HEK293 (cell line): ENCODE measurements around the gene TMEM61.

Experiments
- CTCF ChIA-PET: fragments of 350-600 bp; formaldehyde crosslinking; extraction: SDS; loops from one replicate; lab custom pipeline; 2021; ENCODE audit warnings: antibody characterized with exemption; lab: Yijun Ruan, JAX
- POLR2A ChIA-PET: fragments of 300-600 bp; formaldehyde crosslinking; extraction: SDS; loops from one replicate; lab custom pipeline; 2020; ENCODE audit warnings: antibody characterized with exemption, inconsistent platforms; lab: Yijun Ruan, JAX
- H3K27ac ChIP-seq: fragments of 200-500 bp; sonication (Bioruptor generic); 2 replicates; pipeline ENCODE4 v1.5.1; 2014; ENCODE audit warnings: low read depth, low read length, control low read depth, inconsistent platforms; ENCODE audit errors: extremely low read depth
- H3K36me3 ChIP-seq, 2 experiments: fragments of 200-500 bp in 1 of 2; sonication (Bioruptor generic) in 1 of 2; 1 replicate in 1 of 2; 2 replicates in 1 of 2; pipeline ENCODE4 v1.5.1; 2014 to 2017; ENCODE audit warnings: inconsistent platforms in 2 of 2, low read length in 2 of 2; ENCODE audit not compliant: control insufficient read depth in 2 of 2, insufficient read depth in 1 of 2
- H3K4me1 ChIP-seq: fragments of 200-500 bp; sonication (Bioruptor generic); 2 replicates; pipeline ENCODE4 v1.5.1; 2014; ENCODE audit warnings: mild to moderate bottlenecking, low read length, inconsistent platforms; ENCODE audit not compliant: control insufficient read depth, insufficient read depth
- H3K4me3 ChIP-seq: 2 replicates; pipeline ENCODE4 v1.5.1; 2011; ENCODE audit warnings: low read depth, mild to moderate bottlenecking, control low read depth, low read length, moderate library complexity
- H3K9me3 ChIP-seq: fragments of 200-500 bp; sonication (Bioruptor generic); 2 replicates; pipeline ENCODE4 v1.5.1; 2014; ENCODE audit warnings: low read depth, low read length, inconsistent platforms; ENCODE audit not compliant: control insufficient read depth, insufficient read depth
- GLIS1 ChIP-seq: fragments of 450-650 bp; formaldehyde crosslinking; IDR thresholded peaks from 2 replicates; pipeline ENCODE4 v1.5.1; 2016; ENCODE audit warnings: missing biosample characterization, missing genetic modification characterization
- KLF8 ChIP-seq: fragments of 450-650 bp; formaldehyde crosslinking; IDR thresholded peaks from 2 replicates; pipeline ENCODE4 v1.5.1; 2016; ENCODE audit warnings: missing biosample characterization, missing genetic modification characterization
- KLF9 ChIP-seq: fragments of 450-650 bp; formaldehyde crosslinking; IDR thresholded peaks from 2 replicates; pipeline ENCODE4 v1.5.1; 2016; ENCODE audit warnings: missing biosample characterization, missing genetic modification characterization, low read depth
- OSR2 ChIP-seq: fragments of 450-650 bp; formaldehyde crosslinking; IDR thresholded peaks from 2 replicates; pipeline ENCODE4 v1.5.1; 2016; ENCODE audit warnings: missing biosample characterization, missing genetic modification characterization
- PRDM1 ChIP-seq: fragments of 450-650 bp; formaldehyde crosslinking; IDR thresholded peaks from 2 replicates; pipeline ENCODE4; 2016; ENCODE audit warnings: missing biosample characterization, missing genetic modification characterization
- ZFHX2 ChIP-seq: fragments of 450-650 bp; formaldehyde crosslinking; conservative IDR thresholded peaks from 2 replicates; pipeline ENCODE4 v1.5.1; 2016; ENCODE audit warnings: missing biosample characterization, missing genetic modification characterization
- ZFP3 ChIP-seq: fragments of 450-650 bp; formaldehyde crosslinking; IDR thresholded peaks from 2 replicates; pipeline ENCODE4 v1.5.1; 2016; ENCODE audit warnings: low read depth, missing biosample characterization, missing genetic modification characterization
- ZFP41 ChIP-seq: fragments of 450-650 bp; formaldehyde crosslinking; IDR thresholded peaks from 2 replicates; pipeline ENCODE4 v1.5.1; 2016; ENCODE audit warnings: missing biosample characterization, missing genetic modification characterization, borderline replicate concordance
- ZFP69B ChIP-seq: fragments of 450-650 bp; formaldehyde crosslinking; IDR thresholded peaks from 2 replicates; pipeline ENCODE4 v1.5.1; 2016; ENCODE audit warnings: missing biosample characterization, missing genetic modification characterization
- ZIC2 ChIP-seq: fragments of 450-650 bp; formaldehyde crosslinking; IDR thresholded peaks from 2 replicates; pipeline ENCODE4 v1.5.1; 2016; ENCODE audit warnings: missing biosample characterization, missing genetic modification characterization
- ZNF274 ChIP-seq, 2 experiments: fragments of 200-500 bp in 1 of 2; fragments of 450-650 bp in 1 of 2; sonication (Bioruptor generic) in 1 of 2; formaldehyde crosslinking in 1 of 2; IDR thresholded peaks; 2 replicates each; pipeline versions ENCODE4 v1.5.1 to v1.6.1; 2014 to 2016; ENCODE audit warnings: borderline replicate concordance in 1 of 2, inconsistent platforms in 1 of 2, low read length in 1 of 2, missing biosample characterization in 1 of 2, missing genetic modification characterization in 1 of 2
- ZNF366 ChIP-seq: fragments of 450-650 bp; formaldehyde crosslinking; conservative IDR thresholded peaks from 2 replicates; pipeline ENCODE4 v1.5.1; 2016; ENCODE audit warnings: missing biosample characterization, missing genetic modification characterization
- ZNF433 ChIP-seq: fragments of 450-650 bp; formaldehyde crosslinking; IDR thresholded peaks from 2 replicates; pipeline ENCODE4 v1.5.1; 2016; ENCODE audit warnings: missing biosample characterization, missing genetic modification characterization, low read depth
- ZNF623 ChIP-seq: fragments of 450-650 bp; formaldehyde crosslinking; IDR thresholded peaks from 2 replicates; pipeline ENCODE4 v1.5.1; 2016; ENCODE audit warnings: missing biosample characterization, missing genetic modification characterization
- ZNF785 ChIP-seq: fragments of 450-650 bp; formaldehyde crosslinking; IDR thresholded peaks from 2 replicates; pipeline ENCODE4 v1.5.1; 2016; ENCODE audit warnings: missing biosample characterization, missing genetic modification characterization
- ZNF791 ChIP-seq: fragments of 450-650 bp; formaldehyde crosslinking; IDR thresholded peaks from 2 replicates; pipeline ENCODE4 v1.5.1; 2016; ENCODE audit warnings: missing biosample characterization, missing genetic modification characterization
- ZSCAN30 ChIP-seq: fragments of 450-650 bp; IDR thresholded peaks from 2 replicates; pipeline ENCODE4 v1.5.1; 2018; ENCODE audit warnings: missing biosample characterization, mild to moderate bottlenecking, missing genetic modification characterization, moderate library complexity
- TF ChIP-seq, protein P1 (sequence below): fragments of 450-650 bp; formaldehyde crosslinking; IDR thresholded peaks from 2 replicates; pipeline ENCODE4 v1.5.1; 2016; ENCODE audit warnings: missing biosample characterization, missing genetic modification characterization
- TF ChIP-seq, protein P2 (sequence below): fragments of 450-650 bp; formaldehyde crosslinking; IDR thresholded peaks from 2 replicates; pipeline ENCODE4 v1.5.1; 2016; ENCODE audit warnings: missing biosample characterization, missing genetic modification characterization
- TF ChIP-seq, protein P3 (sequence below): fragments of 450-650 bp; formaldehyde crosslinking; IDR thresholded peaks from 2 replicates; pipeline ENCODE4 v1.5.1; 2016; ENCODE audit warnings: missing biosample characterization, missing genetic modification characterization
- TF ChIP-seq, protein P4 (sequence below): fragments of 450-650 bp; formaldehyde crosslinking; IDR thresholded peaks from 2 replicates; pipeline ENCODE4 v1.5.0; 2017; ENCODE audit warnings: missing biosample characterization, missing genetic modification characterization, borderline replicate concordance

TMEM61 gene

DNA sequence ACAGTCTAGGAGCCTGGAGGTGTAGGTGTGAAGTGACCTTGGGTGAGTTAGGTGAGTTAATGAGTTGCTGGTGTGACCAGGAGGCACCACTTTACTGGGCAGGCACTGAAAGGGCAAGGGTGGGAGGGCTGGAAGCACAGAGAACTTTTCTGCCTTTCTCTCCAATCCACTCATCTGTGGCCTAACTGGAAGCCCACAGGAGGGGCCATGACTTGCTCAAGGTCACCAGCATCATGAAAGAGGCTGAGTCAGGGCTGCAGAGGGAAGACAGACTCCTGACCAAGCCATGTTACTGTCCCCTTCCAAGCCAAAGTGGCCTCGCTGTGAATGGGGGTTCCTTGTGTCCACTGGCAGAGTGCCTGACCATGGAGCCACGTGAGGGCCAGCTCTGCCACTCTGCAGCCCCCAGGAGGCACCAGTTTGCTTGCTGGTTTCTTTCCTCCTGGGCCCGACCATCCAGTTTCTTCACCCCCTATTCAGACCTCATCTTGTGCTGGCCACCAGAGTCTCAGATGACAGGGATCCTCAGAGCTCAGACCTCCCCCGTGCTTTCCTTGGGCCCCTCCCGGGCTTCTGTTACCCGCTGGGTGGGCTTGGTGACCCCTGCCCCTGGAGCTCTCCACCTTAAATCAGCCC is 14.0 kb downstream of the TMEM61 start:
- Histone ChIP-seq H3K4me3 (no peak overlapping the region), H3K36me3 (no peaks in the 10 kb centered on the region), H3K9me3 (no peaks in the 10 kb centered on the region), H3K27ac (no peak overlapping the region), H3K4me1 (no peaks in the 10 kb centered on the region)
- POLR2A ChIA-PET: no interaction called here
- TF ChIP-seq, protein P1, sequence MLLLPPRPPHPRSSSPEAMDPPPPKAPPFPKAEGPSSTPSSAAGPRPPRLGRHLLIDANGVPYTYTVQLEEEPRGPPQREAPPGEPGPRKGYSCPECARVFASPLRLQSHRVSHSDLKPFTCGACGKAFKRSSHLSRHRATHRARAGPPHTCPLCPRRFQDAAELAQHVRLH (tag by site-specific recombination): no peak
- TF ChIP-seq GLIS1 (tag by site-specific recombination): no peak
- TF ChIP-seq, protein P2, sequence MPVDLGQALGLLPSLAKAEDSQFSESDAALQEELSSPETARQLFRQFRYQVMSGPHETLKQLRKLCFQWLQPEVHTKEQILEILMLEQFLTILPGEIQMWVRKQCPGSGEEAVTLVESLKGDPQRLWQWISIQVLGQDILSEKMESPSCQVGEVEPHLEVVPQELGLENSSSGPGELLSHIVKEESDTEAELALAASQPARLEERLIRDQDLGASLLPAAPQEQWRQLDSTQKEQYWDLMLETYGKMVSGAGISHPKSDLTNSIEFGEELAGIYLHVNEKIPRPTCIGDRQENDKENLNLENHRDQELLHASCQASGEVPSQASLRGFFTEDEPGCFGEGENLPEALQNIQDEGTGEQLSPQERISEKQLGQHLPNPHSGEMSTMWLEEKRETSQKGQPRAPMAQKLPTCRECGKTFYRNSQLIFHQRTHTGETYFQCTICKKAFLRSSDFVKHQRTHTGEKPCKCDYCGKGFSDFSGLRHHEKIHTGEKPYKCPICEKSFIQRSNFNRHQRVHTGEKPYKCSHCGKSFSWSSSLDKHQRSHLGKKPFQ (tag by site-specific recombination): 0 out of 2 replicates have a peak, but pooled peaks have one; percentile 16
- CTCF ChIA-PET: interaction anchor here (0.5 to 6.4 kb wide), 2 partner anchors 46 to 198 kb away, joined by 3 to 172 read pairs; no protein-coding TSS in a partner anchor

DNA sequence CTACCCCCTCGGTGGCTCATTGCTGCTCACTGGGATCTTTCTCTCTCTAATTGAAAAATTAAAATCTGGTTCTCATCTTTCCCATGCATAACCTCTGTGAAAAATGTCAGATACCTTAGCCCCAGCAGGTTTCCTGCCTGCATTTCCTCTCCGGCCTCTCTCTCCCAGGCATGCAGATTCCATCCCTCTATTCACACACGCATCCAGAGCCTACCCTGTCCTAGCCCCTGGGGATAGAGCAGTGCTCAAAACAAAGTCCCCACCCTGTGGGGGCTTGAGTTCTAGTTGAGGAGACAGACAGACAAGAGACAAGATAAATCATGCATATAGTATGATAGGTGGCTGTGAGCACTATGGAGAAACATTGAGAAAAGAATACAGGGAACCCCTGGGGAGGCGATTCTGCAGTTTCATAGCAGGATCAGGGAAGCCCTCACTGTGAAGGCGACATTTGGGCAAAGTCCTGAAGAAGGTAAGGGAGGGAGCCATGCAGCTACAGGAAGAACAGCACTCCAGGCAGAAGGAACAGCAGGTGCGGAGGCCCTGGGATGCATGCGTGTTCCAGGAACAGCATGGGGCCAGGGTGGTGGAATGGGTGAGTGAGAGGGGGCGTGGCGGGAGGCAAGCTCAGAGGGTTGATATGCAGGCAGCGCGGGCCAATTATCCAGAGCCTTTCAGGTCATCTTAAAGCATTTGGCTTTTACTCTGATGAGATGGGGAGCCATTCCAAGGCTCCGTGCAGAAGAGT is 14.8 kb downstream of the TMEM61 start:
- no peaks in the 10 kb centered on the region for H3K36me3 ChIP-seq
- H3K27ac ChIP-seq: no peak overlapping the region
- H3K4me1 ChIP-seq: no peaks in the 10 kb centered on the region
- TF ChIP-seq PRDM1 (tag by site-specific recombination) (no peak), KLF9 (tag by site-specific recombination) (peak; percentile 42; the same call in 1 of the 2 replicates), ZFP41 (tag by site-specific recombination) (no peak), OSR2 (tag by site-specific recombination) (no peak), ZIC2 (tag by site-specific recombination) (peak; percentile 96)
- no peaks in the 10 kb centered on the region for H3K9me3 ChIP-seq
- CTCF ChIA-PET: interaction anchor here (0.5 to 6.4 kb wide), 12 partner anchors 9 to 925 kb away, joined by 3 to 172 read pairs (median 8); no protein-coding TSS in a partner anchor
- no peak overlapping the region for H3K4me3 ChIP-seq
- POLR2A ChIA-PET: no interaction called here

DNA sequence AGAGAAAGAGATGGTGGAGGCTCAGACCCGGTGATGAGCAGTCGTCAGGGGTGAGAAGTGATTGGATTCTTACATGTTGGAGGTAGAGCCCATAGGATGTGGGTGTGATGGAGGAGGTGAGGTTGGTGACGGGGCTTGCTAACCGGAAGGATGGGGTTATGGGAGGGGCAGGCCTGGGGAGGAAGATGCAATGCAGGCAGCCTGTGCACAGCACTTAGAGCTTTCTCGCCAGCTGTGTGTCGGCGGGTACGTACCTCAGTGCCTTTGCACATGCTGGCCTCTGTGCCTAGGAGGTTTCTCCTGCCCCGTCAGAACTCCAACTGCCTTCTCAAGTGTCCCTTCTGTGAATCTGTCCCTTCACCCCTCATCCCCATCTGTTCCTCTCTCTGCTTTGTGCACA is 15.4 kb downstream of the TMEM61 start:
- H3K4me3 ChIP-seq: no peak overlapping the region
- H3K36me3 ChIP-seq: no peaks in the 10 kb centered on the region
- no peaks in the 10 kb centered on the region for H3K9me3 ChIP-seq
- ChIA-PET CTCF (interaction anchor here (0.6 to 6.4 kb wide), 23 partner anchors 9 to 926 kb away, joined by 3 to 172 read pairs (median 8); no protein-coding TSS in a partner anchor), POLR2A (interaction anchor here (0.5 to 2.2 kb wide), 2 partner anchors 99 to 109 kb away, joined by 5 to 7 read pairs; partner anchors contain the start of gene DHCR24)
- no peak overlapping the region for H3K27ac ChIP-seq
- H3K4me1 ChIP-seq: no peaks in the 10 kb centered on the region
- TF ChIP-seq KLF8 (tag by site-specific recombination) (no peak), ZFP3 (no peak), ZFP69B (no peak), ZNF791 (tag by site-specific recombination) (no peak), ZNF433 (tag by site-specific recombination) (no peak), ZFHX2 (tag by site-specific recombination) (0 out of 2 replicates have a peak, but pooled peaks have one; percentile 9), ZNF785 (tag by site-specific recombination) (no peak), ZNF366 (no peak), ZSCAN30 (tag by site-specific recombination) (no peak), ZNF274 (IDR thresholded peaks at IDR 0.05; ENCODE audit: low read length) (no peak), ZNF274 (tag by site-specific recombination; IDR thresholded peaks at IDR 0.05; ENCODE audit: borderline replicate concordance) (no peak), ZNF623 (tag by site-specific recombination) (peak; percentile 91)
- TF ChIP-seq, protein P3, sequence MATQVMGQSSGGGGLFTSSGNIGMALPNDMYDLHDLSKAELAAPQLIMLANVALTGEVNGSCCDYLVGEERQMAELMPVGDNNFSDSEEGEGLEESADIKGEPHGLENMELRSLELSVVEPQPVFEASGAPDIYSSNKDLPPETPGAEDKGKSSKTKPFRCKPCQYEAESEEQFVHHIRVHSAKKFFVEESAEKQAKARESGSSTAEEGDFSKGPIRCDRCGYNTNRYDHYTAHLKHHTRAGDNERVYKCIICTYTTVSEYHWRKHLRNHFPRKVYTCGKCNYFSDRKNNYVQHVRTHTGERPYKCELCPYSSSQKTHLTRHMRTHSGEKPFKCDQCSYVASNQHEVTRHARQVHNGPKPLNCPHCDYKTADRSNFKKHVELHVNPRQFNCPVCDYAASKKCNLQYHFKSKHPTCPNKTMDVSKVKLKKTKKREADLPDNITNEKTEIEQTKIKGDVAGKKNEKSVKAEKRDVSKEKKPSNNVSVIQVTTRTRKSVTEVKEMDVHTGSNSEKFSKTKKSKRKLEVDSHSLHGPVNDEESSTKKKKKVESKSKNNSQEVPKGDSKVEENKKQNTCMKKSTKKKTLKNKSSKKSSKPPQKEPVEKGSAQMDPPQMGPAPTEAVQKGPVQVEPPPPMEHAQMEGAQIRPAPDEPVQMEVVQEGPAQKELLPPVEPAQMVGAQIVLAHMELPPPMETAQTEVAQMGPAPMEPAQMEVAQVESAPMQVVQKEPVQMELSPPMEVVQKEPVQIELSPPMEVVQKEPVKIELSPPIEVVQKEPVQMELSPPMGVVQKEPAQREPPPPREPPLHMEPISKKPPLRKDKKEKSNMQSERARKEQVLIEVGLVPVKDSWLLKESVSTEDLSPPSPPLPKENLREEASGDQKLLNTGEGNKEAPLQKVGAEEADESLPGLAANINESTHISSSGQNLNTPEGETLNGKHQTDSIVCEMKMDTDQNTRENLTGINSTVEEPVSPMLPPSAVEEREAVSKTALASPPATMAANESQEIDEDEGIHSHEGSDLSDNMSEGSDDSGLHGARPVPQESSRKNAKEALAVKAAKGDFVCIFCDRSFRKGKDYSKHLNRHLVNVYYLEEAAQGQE (tag by site-specific recombination): no peak
- TF ChIP-seq, protein P4, sequence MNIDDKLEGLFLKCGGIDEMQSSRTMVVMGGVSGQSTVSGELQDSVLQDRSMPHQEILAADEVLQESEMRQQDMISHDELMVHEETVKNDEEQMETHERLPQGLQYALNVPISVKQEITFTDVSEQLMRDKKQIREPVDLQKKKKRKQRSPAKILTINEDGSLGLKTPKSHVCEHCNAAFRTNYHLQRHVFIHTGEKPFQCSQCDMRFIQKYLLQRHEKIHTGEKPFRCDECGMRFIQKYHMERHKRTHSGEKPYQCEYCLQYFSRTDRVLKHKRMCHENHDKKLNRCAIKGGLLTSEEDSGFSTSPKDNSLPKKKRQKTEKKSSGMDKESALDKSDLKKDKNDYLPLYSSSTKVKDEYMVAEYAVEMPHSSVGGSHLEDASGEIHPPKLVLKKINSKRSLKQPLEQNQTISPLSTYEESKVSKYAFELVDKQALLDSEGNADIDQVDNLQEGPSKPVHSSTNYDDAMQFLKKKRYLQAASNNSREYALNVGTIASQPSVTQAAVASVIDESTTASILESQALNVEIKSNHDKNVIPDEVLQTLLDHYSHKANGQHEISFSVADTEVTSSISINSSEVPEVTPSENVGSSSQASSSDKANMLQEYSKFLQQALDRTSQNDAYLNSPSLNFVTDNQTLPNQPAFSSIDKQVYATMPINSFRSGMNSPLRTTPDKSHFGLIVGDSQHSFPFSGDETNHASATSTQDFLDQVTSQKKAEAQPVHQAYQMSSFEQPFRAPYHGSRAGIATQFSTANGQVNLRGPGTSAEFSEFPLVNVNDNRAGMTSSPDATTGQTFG (tag by site-specific recombination): no peak
